HG03025 (cell line): ENCODE measurements around the gene C1orf226.

Experiments
- ATAC-seq: cut with Tn5 transposase; IDR thresholded peaks from one replicate; pipeline ENCODE4 v1.9.1; 2021; ENCODE audit warnings: mild to moderate bottlenecking, moderate library complexity; ENCODE audit not compliant: unreplicated experiment, low FRiP score

C1orf226 gene

DNA sequence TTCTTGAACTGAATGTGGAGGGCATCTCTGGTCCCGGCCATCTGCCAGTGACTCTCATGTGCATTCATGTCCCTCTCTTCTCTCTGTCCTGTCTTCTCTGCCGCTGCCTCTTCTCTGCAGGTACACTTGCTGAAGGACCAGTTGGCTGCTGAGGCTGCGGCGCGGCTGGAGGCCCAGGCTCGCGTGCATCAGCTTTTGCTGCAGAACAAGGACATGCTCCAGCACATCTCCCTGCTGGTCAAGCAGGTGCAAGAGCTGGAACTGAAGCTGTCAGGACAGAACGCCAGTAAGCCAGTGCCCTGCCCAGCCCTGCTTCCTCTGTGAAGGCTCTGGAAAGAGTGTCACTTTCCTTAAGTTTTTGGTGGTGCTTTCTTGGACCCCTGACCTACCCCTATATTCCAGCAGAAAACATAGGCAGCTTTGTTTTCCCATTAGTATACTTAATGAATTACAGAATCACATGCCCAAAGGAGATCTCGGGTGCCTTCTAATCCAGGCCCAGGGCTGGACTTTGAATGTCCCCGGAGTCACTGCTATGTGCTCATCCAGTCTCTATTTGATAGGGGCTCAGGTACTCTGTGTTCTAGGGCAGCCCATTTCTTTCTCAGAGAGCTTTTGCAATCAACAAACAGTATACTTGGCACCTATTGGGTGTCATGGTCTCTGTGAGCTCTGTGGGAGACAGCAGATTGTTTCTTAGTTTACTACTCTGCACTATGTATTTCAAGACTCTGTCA is 16.1 kb upstream of the C1orf226 start:
- ATAC-seq: no peak

DNA sequence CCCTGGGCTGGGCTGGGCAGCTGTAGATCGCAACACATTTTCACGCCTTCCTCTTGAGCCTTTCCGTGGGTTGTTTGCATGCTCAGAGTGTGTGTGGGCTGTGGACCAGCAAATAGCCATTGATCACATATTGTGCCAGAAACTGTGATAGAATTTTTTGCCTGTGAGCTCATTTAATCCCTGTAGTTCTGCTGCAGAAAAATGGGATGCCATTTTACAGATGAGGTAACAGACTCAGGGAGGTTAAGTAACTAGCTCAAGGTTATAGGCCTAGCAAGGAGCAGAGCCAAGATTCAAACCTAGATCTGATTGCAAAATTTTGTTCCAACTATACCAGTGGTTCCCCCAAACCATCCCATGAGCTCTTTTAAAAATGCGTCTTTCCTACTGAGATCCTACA is 15.4 kb upstream of the C1orf226 start:
- ATAC-seq: no peak

DNA sequence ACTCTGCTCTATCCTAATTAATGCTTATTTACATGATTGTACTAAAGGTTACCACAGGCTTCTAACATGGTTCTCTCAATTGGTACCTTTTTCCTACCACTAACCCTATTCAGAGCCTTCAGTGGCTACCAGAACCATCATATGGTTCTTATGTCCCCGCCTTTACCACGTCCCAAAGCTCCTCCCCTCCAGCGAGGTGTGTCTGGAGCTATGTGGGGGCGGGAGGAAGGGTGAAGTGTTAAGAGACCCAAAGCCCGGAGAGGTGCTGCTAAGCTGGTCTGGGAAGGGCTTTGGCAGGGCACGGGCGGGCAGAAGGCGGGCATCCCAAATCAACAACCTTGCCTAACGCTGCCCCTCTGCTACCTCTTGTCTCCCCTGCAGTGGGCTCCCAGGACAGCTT is 14.9 kb upstream of the C1orf226 start:
- ATAC-seq: no peak

DNA sequence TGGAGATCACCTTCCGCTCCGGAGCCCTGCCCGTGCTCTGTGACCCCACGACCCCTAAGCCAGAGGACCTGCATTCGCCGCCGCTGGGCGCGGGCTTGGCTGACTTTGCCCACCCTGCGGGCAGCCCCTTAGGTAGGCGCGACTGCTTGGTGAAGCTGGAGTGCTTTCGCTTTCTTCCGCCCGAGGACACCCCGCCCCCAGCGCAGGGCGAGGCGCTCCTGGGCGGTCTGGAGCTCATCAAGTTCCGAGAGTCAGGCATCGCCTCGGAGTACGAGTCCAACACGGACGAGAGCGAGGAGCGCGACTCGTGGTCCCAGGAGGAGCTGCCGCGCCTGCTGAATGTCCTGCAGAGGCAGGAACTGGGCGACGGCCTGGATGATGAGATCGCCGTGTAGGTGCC is 14.5 kb upstream of the C1orf226 start:
- no peak for ATAC-seq

DNA sequence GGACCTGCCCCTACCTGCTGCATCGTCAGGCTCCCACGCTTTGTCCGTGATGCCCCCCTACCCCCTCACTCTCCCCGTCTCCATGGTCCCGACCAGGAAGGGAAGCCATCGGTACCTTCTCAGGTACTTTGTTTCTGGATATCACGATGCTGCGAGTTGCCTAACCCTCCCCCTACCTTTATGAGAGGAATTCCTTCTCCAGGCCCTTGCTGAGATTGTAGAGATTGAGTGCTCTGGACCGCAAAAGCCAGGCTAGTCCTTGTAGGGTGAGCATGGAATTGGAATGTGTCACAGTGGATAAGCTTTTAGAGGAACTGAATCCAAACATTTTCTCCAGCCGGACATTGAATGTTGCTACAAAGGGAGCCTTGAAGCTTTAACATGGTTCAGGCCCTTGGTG is 13.8 kb upstream of the C1orf226 start:
- no peak for ATAC-seq

DNA sequence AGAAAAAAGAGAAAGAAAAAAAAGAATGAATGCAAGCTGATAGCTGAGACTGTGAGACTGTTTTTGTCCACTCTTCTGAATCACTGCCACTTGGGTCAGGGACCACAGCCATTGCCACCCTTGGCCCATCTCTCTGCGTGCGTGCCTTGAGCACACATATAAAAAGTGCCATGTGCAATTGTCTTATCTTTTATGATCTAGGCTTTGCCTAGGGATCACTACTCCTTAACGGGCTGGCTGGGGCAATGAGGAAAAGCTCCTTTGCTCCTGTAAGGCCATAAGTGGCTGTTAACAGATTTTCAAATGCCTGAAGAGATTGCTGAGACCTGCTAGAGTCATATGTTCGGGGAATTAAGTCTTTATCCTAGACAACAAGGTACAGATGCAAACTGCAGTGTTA is 13.1 kb upstream of the C1orf226 start:
- no peak for ATAC-seq

DNA sequence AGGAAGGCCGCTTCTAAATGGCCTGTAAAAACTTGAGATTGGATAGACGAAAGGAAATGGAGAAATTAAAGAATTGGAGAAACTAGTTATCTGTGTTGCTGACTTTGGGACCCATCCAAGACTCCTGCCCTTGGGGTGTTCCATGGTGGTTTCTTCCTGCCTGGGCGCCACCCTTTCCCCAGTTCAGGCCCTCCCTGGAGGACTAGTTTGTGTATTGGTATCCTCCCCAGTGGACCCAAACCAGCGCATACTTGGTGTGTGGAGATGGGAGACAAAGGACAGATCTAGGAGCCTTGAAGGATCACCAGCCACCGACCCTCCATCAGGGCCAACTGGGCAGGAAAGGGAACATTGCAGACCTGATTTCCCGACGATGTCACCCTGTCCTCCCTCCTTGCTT is 12.0 kb upstream of the C1orf226 start:
- no peak for ATAC-seq

DNA sequence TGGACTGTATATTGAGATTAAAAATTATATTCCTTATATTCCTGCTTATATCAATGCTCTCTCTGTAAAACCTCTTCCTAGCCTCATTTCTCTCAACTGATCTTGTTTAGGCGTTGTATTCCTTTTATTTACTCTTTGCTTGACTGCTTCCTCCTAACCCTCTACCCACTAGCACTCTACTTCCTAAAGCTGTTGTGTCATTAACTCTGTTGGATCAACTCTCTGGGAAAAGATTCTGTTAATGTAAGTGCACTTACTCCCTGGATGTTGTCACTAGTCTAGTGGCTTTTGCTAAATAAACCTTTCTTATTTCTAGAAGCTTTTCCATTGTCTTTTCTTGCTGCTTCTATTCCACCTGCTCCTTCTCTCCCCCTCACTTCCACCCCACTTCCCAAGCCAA is 11.4 kb upstream of the C1orf226 start:
- no peak for ATAC-seq

DNA sequence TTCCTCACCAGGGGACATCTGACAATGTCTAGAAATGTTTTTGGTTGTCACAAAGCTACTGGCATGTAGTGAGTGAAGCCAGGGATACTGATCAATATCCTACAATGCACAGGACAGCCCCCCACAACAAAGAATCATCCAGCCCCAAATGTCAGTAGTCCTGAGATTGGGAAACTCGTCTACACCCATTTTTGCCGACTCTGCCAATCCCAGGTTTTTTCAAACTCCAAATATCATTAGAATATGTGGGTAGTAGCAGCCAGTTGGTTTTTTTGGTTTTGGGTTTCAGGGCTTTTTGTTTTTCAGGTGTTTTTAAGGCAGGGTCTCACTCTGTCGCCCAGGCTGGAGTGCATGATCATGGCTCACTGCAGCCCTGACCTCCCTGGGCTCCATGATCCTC is 10.8 kb upstream of the C1orf226 start:
- ATAC-seq: no peak

DNA sequence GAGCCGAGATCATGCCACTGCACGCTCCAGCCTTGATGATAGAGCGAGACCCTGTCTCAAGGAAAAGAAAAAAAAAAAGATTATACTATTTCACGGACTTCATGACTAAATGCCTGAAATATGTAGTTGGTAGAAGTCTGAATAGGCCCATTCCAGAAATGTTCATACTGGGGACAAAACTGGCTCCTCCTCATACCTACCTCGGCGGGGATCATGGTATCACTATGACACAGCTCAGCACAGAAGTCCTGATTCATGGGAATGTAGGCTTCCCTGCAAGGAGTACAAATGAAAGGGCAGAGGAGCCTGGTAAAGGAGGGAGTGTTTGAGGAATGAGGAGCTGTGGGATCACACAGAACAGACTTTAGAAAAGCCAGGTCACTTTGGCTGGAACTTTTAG is 9.9 kb upstream of the C1orf226 start:
- ATAC-seq: no peak

DNA sequence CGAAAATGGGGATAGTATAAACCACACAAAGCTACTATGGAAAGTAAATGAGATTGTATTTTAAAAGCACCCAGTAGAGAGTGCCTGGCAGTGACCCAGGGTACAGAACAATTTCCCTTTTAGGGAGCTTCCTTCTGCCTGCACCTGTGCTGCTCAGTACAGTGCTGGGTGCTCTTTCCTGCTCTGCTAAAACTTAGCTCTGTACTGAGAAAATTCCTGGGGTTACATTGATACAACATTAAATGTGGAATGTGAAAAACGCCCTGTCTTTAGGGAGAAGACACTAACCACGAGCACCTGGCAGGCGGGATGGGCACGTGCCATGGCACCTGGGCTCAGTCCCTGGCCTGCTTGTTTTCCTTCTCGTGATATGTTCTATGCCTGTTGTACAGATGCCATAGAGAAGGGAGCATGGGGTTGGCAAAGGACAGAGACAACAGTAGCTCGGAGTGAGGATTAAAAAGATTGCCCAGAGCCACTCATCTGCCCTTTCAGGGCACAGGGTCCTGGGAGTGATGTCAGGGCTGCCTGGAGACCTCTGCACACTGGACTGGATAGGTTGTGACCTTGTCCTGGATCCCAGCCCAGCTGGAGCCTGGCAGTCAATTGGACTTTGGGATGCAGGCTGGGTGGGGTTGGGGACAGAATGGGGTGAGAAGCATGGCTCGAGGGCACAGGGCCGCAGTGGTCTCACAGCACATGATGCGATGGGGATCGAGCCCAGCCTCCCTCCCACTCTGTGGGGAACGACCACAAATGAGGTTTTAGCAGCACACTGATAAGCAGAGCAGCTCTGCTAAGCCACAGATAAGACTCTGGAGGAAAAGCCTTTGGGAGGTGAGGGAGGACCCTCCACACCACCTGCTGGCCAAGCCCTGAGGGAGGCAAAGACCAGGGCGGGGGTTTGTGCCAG is 9.1 kb upstream of the C1orf226 start:
- ATAC-seq: no peak

DNA sequence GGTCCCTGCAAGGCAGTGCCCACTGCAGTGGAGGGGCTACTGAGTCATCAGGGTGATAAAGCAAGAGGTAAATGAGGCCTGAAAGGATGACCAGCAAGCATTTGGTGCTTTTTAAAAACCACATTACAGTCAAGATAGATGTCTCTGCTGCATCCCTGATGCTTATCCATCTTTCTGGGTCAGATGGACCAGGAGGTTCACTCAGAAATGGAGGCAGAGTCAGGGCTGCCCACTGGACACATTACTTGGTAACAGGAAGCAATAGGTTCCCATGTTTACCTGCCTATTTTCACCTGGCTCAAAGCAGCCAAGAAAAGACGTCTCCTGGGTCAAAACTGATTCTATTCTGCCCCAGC is 8.5 kb upstream of the C1orf226 start:
- no peak for ATAC-seq

DNA sequence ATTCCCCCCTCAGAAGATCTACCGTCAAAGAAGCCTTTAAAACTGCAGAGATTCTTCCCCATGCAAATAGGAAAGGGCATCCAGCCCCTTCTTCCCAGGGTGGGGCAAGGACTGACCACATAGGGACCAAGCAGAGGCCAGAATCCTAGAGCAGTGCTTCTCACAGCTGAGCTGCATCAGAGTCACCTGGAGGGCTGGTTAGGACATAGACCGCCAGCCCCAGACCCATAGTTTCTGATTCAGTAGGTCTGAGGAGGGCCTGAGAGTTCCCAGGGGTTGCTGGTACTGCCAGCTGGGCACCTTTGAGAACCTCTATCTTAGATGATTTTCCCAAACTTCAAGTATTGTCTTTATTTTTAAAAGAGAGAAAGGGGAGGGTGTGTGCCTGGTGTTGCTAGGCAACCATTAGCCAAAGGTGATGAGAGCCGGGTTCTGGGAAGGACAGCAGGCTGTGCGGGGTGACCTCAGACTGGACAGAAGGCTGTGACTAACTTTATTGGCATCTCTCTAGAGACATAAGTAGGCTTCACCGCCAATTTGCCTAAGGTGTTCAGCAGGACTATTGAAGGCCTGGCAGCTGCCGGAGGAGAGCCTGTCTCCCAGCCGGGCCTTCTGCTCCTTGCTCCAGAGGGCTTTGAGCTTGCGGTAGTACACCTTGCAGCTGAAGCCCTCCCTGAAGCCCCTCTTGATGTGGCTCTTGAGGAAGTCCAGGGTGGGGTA is 7.8 kb upstream of the C1orf226 start:
- ATAC-seq: no peak

DNA sequence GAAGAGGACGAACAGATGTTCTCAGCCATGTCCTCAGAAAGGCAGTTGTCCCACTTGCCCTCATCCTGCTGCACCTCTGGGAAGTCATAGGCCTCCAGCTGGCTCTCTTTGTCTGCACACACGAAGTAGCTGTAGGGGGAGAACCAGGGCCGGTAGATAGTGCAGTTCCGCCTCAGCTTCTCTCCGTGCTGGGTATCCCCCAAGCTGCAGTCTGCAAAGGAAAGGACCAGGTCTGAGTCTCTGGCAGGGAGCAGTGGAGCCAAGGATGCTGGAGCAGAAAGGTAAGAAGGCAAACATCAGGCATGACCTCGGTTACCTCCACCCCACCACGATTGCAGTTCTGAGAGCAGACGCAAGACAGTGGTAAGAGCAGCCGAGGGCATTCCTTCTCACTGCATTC is 7.1 kb upstream of the C1orf226 start:
- ATAC-seq: no peak

DNA sequence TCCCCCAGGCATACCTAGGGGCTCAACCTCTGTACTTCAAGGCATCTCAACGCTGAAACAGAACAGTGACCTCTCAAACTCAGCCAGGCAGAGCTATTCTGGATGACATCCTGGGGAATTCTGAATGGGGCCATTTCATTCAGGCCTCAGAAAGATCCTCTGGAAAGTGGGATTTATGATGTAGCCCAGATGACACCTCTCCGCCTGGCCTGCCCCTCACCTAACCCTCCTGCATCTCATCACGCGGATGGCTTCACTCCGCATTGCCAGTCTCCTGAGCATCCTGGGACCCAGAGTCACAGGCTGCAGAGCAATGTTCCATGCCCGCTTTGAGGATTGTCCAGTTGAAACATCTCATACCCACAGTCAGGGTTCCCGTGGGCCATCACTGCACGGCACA is 6.1 kb upstream of the C1orf226 start:
- no peak for ATAC-seq

DNA sequence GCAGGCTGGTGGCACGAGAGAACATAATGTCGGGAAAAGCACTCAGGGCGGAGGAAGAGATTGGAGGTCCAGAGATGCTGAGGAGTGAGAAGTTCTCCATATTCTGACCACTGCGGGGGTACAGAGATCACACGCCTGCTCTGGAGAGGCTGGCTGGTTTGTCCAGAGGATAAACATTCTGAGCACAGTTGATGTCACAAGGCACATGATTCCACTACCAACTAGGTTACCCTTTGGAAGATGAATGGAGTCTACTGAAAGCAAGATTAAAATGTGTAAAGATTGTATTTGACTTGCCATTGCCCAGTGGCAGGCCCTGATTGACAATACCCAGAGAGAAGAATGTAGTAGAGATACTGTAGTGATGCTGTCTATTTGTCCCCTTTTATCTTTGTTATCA is 4.8 kb upstream of the C1orf226 start, which contains the start of gene SPATA46:
Gene SPATA46, minus strand, starts transcription at position 164 of the 400 bp plus-strand sequence. Its CDS starts 64 bp downstream, at position 100.
- no peak for ATAC-seq

DNA sequence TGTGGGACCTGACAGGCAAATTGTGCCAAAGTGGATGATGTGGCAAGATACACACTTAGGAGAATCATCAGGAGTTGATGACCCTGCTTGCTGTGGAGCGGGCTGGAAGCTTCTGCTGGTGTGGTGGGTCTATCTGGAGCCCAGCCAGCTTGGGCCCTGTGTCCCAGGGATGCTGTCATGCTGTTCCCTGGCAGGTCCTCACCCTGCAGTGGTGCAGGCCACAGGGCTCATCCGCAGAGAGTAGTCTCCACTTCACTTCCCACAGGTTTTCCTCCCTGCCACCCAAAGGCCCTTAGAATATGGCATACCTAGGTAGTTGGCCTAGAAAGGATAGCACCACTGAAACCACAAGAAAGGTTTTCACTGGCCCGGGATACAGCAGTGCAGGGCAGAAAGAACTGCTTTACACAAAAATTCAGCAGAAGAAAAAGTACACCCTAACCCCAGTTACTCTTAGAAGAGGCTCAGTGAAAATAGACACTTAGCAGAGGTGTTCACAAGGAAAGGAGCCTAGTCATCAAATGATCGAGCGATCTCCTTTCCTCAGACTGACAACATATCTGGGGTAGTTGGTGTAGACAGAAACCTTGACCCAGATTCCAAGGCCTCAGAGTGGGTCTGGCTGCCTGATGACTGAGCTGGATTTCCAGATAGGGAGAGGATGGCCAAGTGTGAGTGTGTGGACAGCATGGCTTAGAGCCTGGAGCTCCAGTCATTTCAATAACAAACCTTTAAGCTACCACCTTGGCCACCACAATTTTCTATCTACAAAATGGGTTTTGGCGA is 1.3 kb upstream of the C1orf226 start:
- ATAC-seq: no peak

DNA sequence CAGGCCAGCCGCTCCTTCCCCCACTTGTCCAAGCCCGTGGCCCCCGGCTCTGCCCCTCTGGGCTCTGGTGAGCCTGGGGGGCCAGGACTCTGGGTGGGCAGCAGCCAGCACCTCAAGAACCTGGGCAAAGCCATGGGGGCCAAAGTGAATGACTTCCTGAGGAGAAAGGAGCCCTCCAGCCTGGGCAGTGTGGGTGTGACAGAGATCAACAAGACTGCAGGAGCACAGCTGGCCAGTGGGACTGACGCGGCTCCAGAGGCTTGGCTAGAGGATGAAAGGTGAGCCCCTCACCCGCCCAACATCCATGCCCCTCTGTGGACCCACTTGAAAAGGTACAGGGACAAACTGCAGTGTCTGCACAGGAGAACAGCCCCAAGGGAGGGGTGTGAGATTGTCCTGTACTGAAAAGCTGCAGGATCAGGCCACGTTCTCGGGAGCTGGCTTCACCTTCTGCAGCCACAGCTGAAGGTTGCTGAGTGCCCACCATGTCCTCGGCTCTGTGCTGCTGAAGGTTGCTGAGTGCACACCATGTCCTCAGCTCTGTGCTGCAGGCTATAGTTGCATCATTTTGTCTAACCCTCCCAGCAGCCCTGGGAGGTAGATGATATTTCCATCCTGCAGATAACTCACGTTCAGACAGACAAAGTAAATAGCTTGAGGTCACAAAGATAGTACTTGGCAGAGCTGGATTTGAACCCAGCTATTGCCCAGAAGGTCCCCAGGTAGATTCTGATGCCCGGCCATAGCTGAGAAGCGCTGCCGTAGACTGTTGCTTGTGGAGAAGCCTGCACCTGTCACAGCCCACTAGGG is 618 bp downstream of the C1orf226 start:
- no peak for ATAC-seq

DNA sequence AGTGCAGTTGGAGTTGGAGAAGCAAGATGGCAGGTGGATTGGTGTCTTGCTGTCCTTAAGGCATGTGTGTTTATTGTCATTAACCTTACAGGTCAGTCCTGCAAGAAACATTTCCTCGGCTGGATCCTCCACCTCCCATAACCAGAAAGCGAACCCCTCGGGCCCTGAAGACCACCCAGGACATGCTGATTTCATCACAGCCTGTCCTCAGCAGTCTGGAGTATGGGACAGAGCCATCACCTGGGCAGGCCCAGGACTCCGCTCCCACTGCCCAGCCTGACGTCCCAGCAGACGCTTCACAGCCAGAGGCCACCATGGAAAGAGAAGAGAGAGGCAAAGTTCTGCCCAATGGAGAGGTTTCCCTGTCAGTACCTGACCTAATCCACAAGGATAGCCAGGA is 1.6 kb downstream of the C1orf226 start:
- no peak for ATAC-seq

DNA sequence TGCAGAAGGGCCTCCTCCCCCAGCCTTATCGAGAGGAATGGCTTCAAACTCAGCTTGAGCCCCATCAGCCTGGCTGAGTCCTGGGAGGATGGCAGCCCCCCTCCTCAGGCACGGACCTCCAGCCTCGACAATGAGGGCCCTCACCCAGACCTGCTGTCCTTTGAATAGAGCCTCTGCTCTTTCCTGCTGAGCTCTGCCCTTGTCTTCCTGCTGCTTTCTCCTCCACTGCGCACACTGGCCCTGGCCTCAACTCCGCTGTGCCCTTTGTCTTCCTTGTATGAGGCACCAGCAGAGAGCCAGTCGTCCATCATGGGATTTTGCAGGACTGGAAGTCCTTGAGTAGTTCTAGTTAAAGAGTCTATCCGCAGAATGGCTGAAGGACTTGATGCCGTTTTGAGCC is 2.0 kb downstream of the C1orf226 start:
- ATAC-seq: no peak
